GM13976 (cell line): ENCODE measurements around the gene ADAM12.

Experiments used
- DNase-seq: peaks from one replicate; pipeline ENCODE4 v3.0.0; 2012; ENCODE audit warnings: low spot score
- in situ Hi-C: fragments of 300-500 bp; cut with MboI; formaldehyde crosslinking; loops from one replicate; pipeline ENCODE4 v1.12.0; 2022; ENCODE audit warnings: low sequenced_read_pairs, mixed read lengths, inconsistent platforms; ENCODE audit not compliant: unreplicated experiment
- TF ChIP-seq, protein P1 (sequence below): IDR thresholded peaks from 2 replicates; pipeline ENCODE4 v1.5.1; 2012; ENCODE audit warnings: borderline replicate concordance, mild to moderate bottlenecking; ENCODE audit not compliant: insufficient read depth; ENCODE audit errors: extremely low read depth, missing control alignments, control extremely low read depth

The ADAM12 gene

DNA sequence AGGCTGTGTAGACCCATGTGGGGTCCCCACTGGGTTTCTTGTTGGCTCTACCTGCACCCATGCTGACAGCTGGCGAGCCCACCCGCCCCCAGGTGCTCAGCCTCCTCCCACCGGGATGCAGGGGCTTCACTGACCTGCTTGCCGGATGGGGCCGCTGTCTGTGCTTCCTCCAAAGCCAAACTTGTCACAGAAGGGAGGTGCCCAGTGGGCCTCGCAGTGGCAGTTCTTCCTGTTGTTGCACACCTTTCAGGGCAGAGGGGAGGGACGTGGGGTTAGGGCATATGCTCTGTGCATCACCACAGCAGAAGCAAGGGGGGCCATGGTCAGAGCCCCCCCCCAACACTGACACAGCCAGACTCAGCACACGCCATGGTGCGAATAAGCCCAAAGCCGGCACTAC lies 345.4 kb downstream of the ADAM12 start:
- in situ Hi-C loops, result no loop called here
- TF ChIP-seq, protein P1, sequence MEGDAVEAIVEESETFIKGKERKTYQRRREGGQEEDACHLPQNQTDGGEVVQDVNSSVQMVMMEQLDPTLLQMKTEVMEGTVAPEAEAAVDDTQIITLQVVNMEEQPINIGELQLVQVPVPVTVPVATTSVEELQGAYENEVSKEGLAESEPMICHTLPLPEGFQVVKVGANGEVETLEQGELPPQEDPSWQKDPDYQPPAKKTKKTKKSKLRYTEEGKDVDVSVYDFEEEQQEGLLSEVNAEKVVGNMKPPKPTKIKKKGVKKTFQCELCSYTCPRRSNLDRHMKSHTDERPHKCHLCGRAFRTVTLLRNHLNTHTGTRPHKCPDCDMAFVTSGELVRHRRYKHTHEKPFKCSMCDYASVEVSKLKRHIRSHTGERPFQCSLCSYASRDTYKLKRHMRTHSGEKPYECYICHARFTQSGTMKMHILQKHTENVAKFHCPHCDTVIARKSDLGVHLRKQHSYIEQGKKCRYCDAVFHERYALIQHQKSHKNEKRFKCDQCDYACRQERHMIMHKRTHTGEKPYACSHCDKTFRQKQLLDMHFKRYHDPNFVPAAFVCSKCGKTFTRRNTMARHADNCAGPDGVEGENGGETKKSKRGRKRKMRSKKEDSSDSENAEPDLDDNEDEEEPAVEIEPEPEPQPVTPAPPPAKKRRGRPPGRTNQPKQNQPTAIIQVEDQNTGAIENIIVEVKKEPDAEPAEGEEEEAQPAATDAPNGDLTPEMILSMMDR, result no peak
- DNase-seq, result no peak

DNA sequence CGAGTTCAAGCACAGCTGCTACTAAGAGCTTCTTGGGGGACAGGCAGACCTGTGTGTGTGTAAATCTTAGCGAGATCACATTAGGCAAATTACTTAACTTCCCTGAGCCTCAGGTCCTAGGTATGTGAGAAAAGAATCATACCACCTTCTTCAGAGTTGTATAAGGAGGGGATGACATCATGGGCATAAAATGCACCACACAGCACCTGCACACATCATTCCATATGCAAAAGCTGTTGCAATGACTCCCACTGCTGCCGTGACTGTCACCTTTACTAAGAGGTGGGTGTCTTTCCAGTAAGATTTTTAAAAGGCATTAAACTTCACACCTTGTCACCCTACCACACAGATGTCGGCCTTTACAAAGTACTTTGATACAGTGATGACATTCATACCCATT lies 345.9 kb downstream of the ADAM12 start:
- TF ChIP-seq, protein P1, result no peak
- no peak for DNase-seq
- in situ Hi-C loops, result no loop called here

DNA sequence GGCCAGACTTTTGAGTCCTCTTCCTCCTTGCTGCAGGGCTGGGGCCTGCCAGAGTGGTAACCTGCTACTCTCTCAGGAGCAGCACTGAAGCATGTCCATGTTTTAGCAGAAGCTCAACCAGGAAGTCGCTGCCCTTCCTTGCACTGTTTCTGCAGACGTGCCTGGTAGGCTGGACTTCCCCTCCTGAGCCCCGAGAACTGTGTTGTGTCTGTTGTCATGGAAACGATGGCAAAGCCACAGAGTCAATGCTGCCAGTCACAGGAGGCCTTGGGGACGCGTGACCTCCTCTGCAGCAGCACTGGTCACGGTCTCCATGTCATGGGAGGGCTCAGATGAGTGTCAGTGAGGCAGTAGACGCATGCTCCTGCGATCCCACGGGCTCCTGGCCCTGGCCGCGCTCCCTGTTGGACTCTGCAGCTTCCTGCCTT lies 346.5 kb downstream of the ADAM12 start:
- TF ChIP-seq, protein P1, result no peak
- in situ Hi-C loops, result no loop called here
- DNase-seq, result peak; percentile 93

DNA sequence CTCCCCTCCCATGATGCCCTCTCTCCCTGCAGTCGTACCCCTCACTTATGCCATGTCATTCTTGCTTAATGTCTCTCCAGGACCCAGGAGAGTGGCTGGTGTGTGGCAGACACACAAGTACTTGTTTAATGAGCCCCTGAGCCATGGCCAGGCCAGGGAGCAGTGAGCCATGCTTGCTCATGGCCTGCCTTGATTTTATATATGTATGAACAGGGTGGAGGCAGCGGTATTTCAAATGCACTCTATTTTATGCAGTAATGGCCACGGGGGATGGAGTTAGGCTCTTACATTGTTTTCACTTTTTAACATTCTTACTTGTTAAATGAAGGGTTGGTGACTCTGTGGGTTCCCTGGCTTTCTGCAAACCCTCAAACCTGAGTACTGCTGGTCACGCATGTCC lies 347.2 kb downstream of the ADAM12 start:
- TF ChIP-seq, protein P1, result no peak
- in situ Hi-C loops, result no loop called here
- no peak for DNase-seq

DNA sequence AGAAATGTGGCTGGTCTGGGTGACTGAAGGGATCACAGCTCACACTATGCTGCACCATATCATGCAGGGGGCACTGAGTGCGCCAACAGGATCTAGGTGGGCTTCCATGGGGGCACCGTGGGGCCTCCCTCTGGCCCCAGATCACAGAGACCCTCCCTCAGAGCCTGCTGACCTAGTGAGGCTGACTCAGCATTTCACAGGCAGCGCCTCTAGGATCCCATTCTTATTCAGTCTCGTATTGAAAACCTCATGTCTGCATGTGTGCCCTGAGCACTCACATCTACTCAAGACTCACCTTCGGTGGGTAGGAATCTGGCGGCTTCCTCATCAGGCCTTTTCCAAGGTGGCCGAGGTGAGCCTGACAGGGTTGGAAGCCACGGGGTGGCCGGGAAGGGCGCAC lies 350.3 kb downstream of the ADAM12 start:
- in situ Hi-C loops, result no loop called here
- TF ChIP-seq, protein P1, result no peak

DNA sequence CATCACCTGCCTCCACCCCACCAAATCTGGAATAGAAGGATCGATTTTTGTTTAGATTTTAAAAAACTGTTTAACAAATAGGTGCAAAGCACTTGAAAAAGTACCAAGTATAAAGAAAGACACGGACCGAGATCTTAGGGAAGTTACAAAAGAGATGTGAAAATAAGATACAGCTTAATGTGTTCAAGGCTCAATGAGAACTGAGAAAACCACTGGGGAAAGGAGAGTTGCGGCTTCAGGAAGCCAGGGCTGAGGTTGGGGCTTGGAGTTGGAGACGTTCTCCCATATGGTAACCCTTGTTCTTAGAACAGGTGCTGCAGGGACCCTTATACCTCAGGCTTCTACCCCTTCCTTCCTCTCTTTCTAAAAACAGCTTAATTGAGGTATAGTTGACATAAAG lies 351.8 kb downstream of the ADAM12 start:
- in situ Hi-C loops, result no loop called here
- no peak for DNase-seq
- TF ChIP-seq, protein P1, result no peak

More for the DNA sequence above, 350.3 kb downstream of the ADAM12 start:
- DNase-seq, result no peak

DNA sequence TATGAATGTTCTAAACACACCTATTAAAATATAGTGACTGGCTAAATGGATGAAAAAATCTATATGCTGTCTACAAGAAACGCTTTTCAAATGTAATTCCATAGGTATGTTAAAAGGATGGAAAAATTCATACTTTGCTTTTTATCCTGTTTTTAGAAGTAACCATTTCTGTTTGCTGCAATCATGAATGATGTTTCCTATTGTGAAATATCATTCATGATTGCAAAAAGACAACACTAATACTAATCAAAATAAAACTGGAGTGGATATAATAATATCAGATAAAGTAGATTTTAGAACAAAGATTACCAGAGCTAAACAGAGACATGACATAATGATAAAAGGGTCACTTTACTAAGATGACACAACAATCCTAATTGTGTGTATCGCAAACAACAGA lies 353.7 kb downstream of the ADAM12 start:
- TF ChIP-seq, protein P1, result no peak
- no peak for DNase-seq
- in situ Hi-C loops, result no loop called here
